ENCODE data around the gene USP54.
"Not testable (repeated sequence)": the region's sequence is repeated elsewhere in the genome, so short reads cannot be mapped to it uniquely, and the experiment has no call there.

The USP54 gene

GRCh38 chr10:73567025-73567424 lies 24.1 kb downstream of the USP54 start:
- H3K27ac Mint-ChIP-seq; H3K9me3 Mint-ChIP-seq; H3K36me3 Mint-ChIP-seq (ENCODE audit: low read depth); H3K4me3 Mint-ChIP-seq; H3K27me3 Mint-ChIP-seq; H3K4me1 Mint-ChIP-seq (ENCODE audit: low read depth): not testable (repeated sequence)

GRCh38 chr10:73561192-73561591 lies 29.9 kb downstream of the USP54 start:
- Mint-ChIP-seq H3K4me1 (ENCODE audit: low read depth) (no peaks in the 10 kb centered on the region), H3K36me3 (ENCODE audit: low read depth) (no peaks in the 10 kb centered on the region), H3K9me3 (no peaks in the 10 kb centered on the region)

GRCh38 chr10:73559590-73559989 lies 31.6 kb downstream of the USP54 start:
- Mint-ChIP-seq H3K4me1 (ENCODE audit: low read depth) (no peaks in the 10 kb centered on the region), H3K36me3 (ENCODE audit: low read depth) (no peaks in the 10 kb centered on the region), H3K9me3 (no peaks in the 10 kb centered on the region), H3K27ac (no peak overlapping the region), H3K27me3 (no peaks in the 10 kb centered on the region), H3K4me3 (no peak overlapping the region)

More at GRCh38 chr10:73561192-73561591, 29.9 kb downstream of the USP54 start:
- Mint-ChIP-seq H3K27me3 (no peaks in the 10 kb centered on the region), H3K27ac (no peak overlapping the region), H3K4me3 (no peak overlapping the region)

GRCh38 chr10:73556855-73557254 lies 34.3 kb downstream of the USP54 start:
- Mint-ChIP-seq H3K27me3 (no peaks in the 10 kb centered on the region), H3K27ac (no peak overlapping the region), H3K4me1 (ENCODE audit: low read depth) (no peaks in the 10 kb centered on the region), H3K4me3 (no peak overlapping the region), H3K9me3 (no peaks in the 10 kb centered on the region), H3K36me3 (ENCODE audit: low read depth) (no peaks in the 10 kb centered on the region)

- Mint-ChIP-seq H3K27me3 (no peaks in the 10 kb centered on the region), H3K27ac (no peak overlapping the region), H3K9me3 (no peaks in the 10 kb centered on the region), H3K36me3 (ENCODE audit: low read depth) (no peaks in the 10 kb centered on the region), H3K4me3 (no peak overlapping the region), H3K4me1 (ENCODE audit: low read depth) (no peaks in the 10 kb centered on the region)
These were observed 36.4 kb downstream of the USP54 start for GRCh38 chr10:73554721-73555120.

GRCh38 chr10:73553761-73554160 lies 37.4 kb downstream of the USP54 start:
- Mint-ChIP-seq H3K4me1 (ENCODE audit: low read depth) (no peaks in the 10 kb centered on the region), H3K36me3 (ENCODE audit: low read depth) (no peaks in the 10 kb centered on the region), H3K27ac (no peak overlapping the region), H3K4me3 (no peak overlapping the region), H3K9me3 (no peaks in the 10 kb centered on the region), H3K27me3 (no peaks in the 10 kb centered on the region)

- H3K27ac Mint-ChIP-seq = no peak overlapping the region
- H3K36me3 Mint-ChIP-seq (ENCODE audit: low read depth) = no peaks in the 10 kb centered on the region
- H3K4me3 Mint-ChIP-seq = no peak overlapping the region
- H3K9me3 Mint-ChIP-seq = no peaks in the 10 kb centered on the region
- H3K27me3 Mint-ChIP-seq = no peaks in the 10 kb centered on the region
- no peaks in the 10 kb centered on the region for H3K4me1 Mint-ChIP-seq (ENCODE audit: low read depth)
These were observed 38.1 kb downstream of the USP54 start for GRCh38 chr10:73552819-73553715.

GRCh38 chr10:73551515-73551914 lies 39.6 kb downstream of the USP54 start:
- no peaks in the 10 kb centered on the region for H3K36me3 Mint-ChIP-seq (ENCODE audit: low read depth)
- no peak overlapping the region for H3K4me3 Mint-ChIP-seq
- H3K9me3 Mint-ChIP-seq = no peaks in the 10 kb centered on the region
- no peaks in the 10 kb centered on the region for H3K27me3 Mint-ChIP-seq
- H3K4me1 Mint-ChIP-seq (ENCODE audit: low read depth) = no peaks in the 10 kb centered on the region
- H3K27ac Mint-ChIP-seq = no peak overlapping the region

GRCh38 chr10:73545357-73545756 lies 45.8 kb downstream of the USP54 start:
- Mint-ChIP-seq H3K9me3 (no peaks in the 10 kb centered on the region), H3K4me3 (no peak overlapping the region), H3K4me1 (ENCODE audit: low read depth) (no peaks in the 10 kb centered on the region), H3K36me3 (ENCODE audit: low read depth) (no peaks in the 10 kb centered on the region), H3K27me3 (no peaks in the 10 kb centered on the region), H3K27ac (no peak overlapping the region)

- H3K9me3 Mint-ChIP-seq = no peaks in the 10 kb centered on the region
- H3K27ac Mint-ChIP-seq = no peak overlapping the region
- no peaks in the 10 kb centered on the region for H3K27me3 Mint-ChIP-seq
These were observed 53.4 kb downstream of the USP54 start for GRCh38 chr10:73537709-73538108.

GRCh38 chr10:73537288-73537687 lies 53.9 kb downstream of the USP54 start:
- no peaks in the 10 kb centered on the region for H3K27me3 Mint-ChIP-seq
- peaks cover 11% of the 10 kb centered on the region for H3K4me1 Mint-ChIP-seq (ENCODE audit: low read depth)
- no peak overlapping the region for H3K27ac Mint-ChIP-seq
- no peaks in the 10 kb centered on the region for H3K9me3 Mint-ChIP-seq
- peaks cover 11% of the 10 kb centered on the region for H3K36me3 Mint-ChIP-seq (ENCODE audit: low read depth)
- H3K4me3 Mint-ChIP-seq = no peak overlapping the region

More at GRCh38 chr10:73537709-73538108, 53.4 kb downstream of the USP54 start:
- Mint-ChIP-seq H3K36me3 (ENCODE audit: low read depth) (peaks cover 11% of the 10 kb centered on the region), H3K4me1 (ENCODE audit: low read depth) (peaks cover 11% of the 10 kb centered on the region), H3K4me3 (no peak overlapping the region)

GRCh38 chr10:73534857-73535256 lies 56.3 kb downstream of the USP54 start:
- peaks cover 11% of the 10 kb centered on the region for H3K4me1 Mint-ChIP-seq (ENCODE audit: low read depth)
- H3K9me3 Mint-ChIP-seq = no peaks in the 10 kb centered on the region
- H3K36me3 Mint-ChIP-seq (ENCODE audit: low read depth) = peaks cover 11% of the 10 kb centered on the region
- H3K4me3 Mint-ChIP-seq = no peak overlapping the region
- H3K27ac Mint-ChIP-seq = no peak overlapping the region
- H3K27me3 Mint-ChIP-seq = no peaks in the 10 kb centered on the region

GRCh38 chr10:73529089-73529832 lies 61.9 kb downstream of the USP54 start:
- H3K9me3 Mint-ChIP-seq = no peaks in the 10 kb centered on the region
- no peaks in the 10 kb centered on the region for H3K4me1 Mint-ChIP-seq (ENCODE audit: low read depth)
- no peak overlapping the region for H3K27ac Mint-ChIP-seq
- no peaks in the 10 kb centered on the region for H3K27me3 Mint-ChIP-seq
- H3K4me3 Mint-ChIP-seq = no peak overlapping the region
- H3K36me3 Mint-ChIP-seq (ENCODE audit: low read depth) = peaks cover 5% of the 10 kb centered on the region

GRCh38 chr10:73522263-73522662 lies 68.9 kb downstream of the USP54 start:
- Mint-ChIP-seq H3K27ac (no peak overlapping the region), H3K36me3 (ENCODE audit: low read depth) (peaks cover 5% of the 10 kb centered on the region), H3K9me3 (no peaks in the 10 kb centered on the region), H3K4me3 (no peak overlapping the region), H3K27me3 (no peaks in the 10 kb centered on the region), H3K4me1 (ENCODE audit: low read depth) (no peaks in the 10 kb centered on the region)

- H3K9me3 Mint-ChIP-seq = no peaks in the 10 kb centered on the region
- no peaks in the 10 kb centered on the region for H3K4me1 Mint-ChIP-seq (ENCODE audit: low read depth)
- no peaks in the 10 kb centered on the region for H3K36me3 Mint-ChIP-seq (ENCODE audit: low read depth)
- no peaks in the 10 kb centered on the region for H3K27me3 Mint-ChIP-seq
- no peak overlapping the region for H3K4me3 Mint-ChIP-seq
- H3K27ac Mint-ChIP-seq = no peak overlapping the region
These were observed 71.8 kb downstream of the USP54 start for GRCh38 chr10:73519336-73519735.
